HepG2 (cell line): ENCODE measurements around the gene BTN1A1. TPM values are rescaled to one million over a fixed set of nuclear protein-coding genes. Genes with fewer than 3 reads are reported as not detected.

Source experiments
- ADNP ChIP-seq: sonication (generic); formaldehyde crosslinking; IDR thresholded peaks from 2 replicates; pipeline ENCODE4 v1.4.0; 2020; ENCODE audit warnings: missing genetic modification reagents
- CBX1 ChIP-seq: IDR thresholded peaks from one replicate; pipeline ENCODE4 v1.6.1; 2016; ENCODE audit warnings: antibody characterized with exemption, low read depth
- CENPBD1 ChIP-seq: sonication (generic); formaldehyde crosslinking; IDR thresholded peaks from 2 replicates; pipeline ENCODE4 v1.8.0; 2022; ENCODE audit warnings: missing genetic modification reagents, low read depth, mild to moderate bottlenecking, borderline replicate concordance
- KDM3A ChIP-seq: IDR thresholded peaks from 2 replicates; pipeline ENCODE4 v1.6.1; 2018; ENCODE audit warnings: low read depth, missing compliant biosample characterization
- MED1 ChIP-seq: sonication (generic); formaldehyde crosslinking; IDR thresholded peaks from 2 replicates; pipeline ENCODE4 v1.4.0; 2020; ENCODE audit warnings: missing genetic modification reagents
- MLX ChIP-seq: IDR thresholded peaks from 2 replicates; pipeline ENCODE4 v1.6.1; 2016
- NFIB ChIP-seq: sonication (generic); formaldehyde crosslinking; IDR thresholded peaks from 2 replicates; pipeline ENCODE4 v1.9.0; 2021; ENCODE audit warnings: missing genetic modification reagents, mild to moderate bottlenecking, borderline replicate concordance
- NFKBIZ ChIP-seq: IDR thresholded peaks from 2 replicates; pipeline ENCODE4 v1.6.1; 2018; ENCODE audit warnings: missing genetic modification reagents, missing compliant biosample characterization
- PRMT3 ChIP-seq: sonication (generic); formaldehyde crosslinking; IDR thresholded peaks from 2 replicates; pipeline ENCODE4 v1.8.1; 2022; ENCODE audit warnings: low read depth, mild to moderate bottlenecking, moderate library complexity, missing genetic modification reagents, borderline replicate concordance
- PRPF4 ChIP-seq: fragments of 200-400 bp; formaldehyde crosslinking; IDR thresholded peaks from 2 replicates; pipeline ENCODE4 v1.6.1; 2016; ENCODE audit warnings: low read length, low read depth; ENCODE audit not compliant: poor library complexity, severe bottlenecking
- RNF2 ChIP-seq: fragments of 450-650 bp; conservative IDR thresholded peaks from 2 replicates; pipeline ENCODE4 v1.6.1; 2016; ENCODE audit warnings: low read depth
- SAP130 ChIP-seq: IDR thresholded peaks from 2 replicates; pipeline ENCODE4 v1.6.1; 2016; ENCODE audit warnings: low read depth
- TERF1 ChIP-seq: sonication (generic); formaldehyde crosslinking; IDR thresholded peaks from 2 replicates; pipeline ENCODE4 v1.8.0; 2022; ENCODE audit warnings: mild to moderate bottlenecking, missing genetic modification reagents, moderate library complexity
- ZNF232 ChIP-seq: sonication (generic); formaldehyde crosslinking; IDR thresholded peaks from 2 replicates; pipeline ENCODE4 v1.4.0; 2020; ENCODE audit warnings: missing genetic modification reagents, borderline replicate concordance
- ZNF24 ChIP-seq: fragments of 450-650 bp; IDR thresholded peaks from 2 replicates; pipeline ENCODE4 v1.6.1; 2017; ENCODE audit warnings: antibody characterized with exemption, mild to moderate bottlenecking
- ZNF747 ChIP-seq: sonication (generic); formaldehyde crosslinking; IDR thresholded peaks from 2 replicates; pipeline ENCODE4 v1.8.1; 2023; ENCODE audit warnings: missing genetic modification reagents, mild to moderate bottlenecking, borderline replicate concordance
- ZZZ3 ChIP-seq: sonication (generic); formaldehyde crosslinking; IDR thresholded peaks from 2 replicates; pipeline ENCODE4 v1.4.0; 2020; ENCODE audit warnings: missing genetic modification reagents, mild to moderate bottlenecking, borderline replicate concordance
- polyA plus RNA-seq, 8 experiments: library from polyadenylated mRNA; depleted of rRNA in 3 of 8; stranded (reverse) in 7 of 8; unstranded in 1 of 8; fragments of >200 nt; fragmentation: Illumina TruSeq in 4 of 8; extraction: Trizol in 4 of 8; gene quantifications; 2 replicates each; pipeline versions ENCODE4 v1.2.1 to v1.2.3, GENCODE V29; 2011 to 2016; ENCODE audit warnings: low read depth in 4 of 8, missing spikeins in 1 of 8, mixed read lengths in 1 of 8; ENCODE audit not compliant: insufficient read depth in 1 of 8
- total RNA-seq, 5 experiments: library from RNA; depleted of rRNA; stranded (reverse); fragments of >200 nt; fragmentation: Illumina TruSeq; extraction: Trizol; gene quantifications; 2 replicates each; pipeline ENCODE4 v1.2.3, GENCODE V29; 2016; ENCODE audit warnings: low read depth in 1 of 5
- TF ChIP-seq, protein P1 (sequence below): fragments of 450-650 bp; IDR thresholded peaks from 2 replicates; pipeline ENCODE4 v1.6.1; 2016
- TF ChIP-seq, protein P2 (sequence below): sonication (generic); formaldehyde crosslinking; IDR thresholded peaks from 2 replicates; pipeline ENCODE4 v1.8.0; 2022; ENCODE audit warnings: missing genetic modification reagents, mild to moderate bottlenecking, moderate library complexity, borderline replicate concordance
- TF ChIP-seq, protein P3 (sequence below): sonication (generic); formaldehyde crosslinking; IDR thresholded peaks from 2 replicates; pipeline ENCODE4 v1.4.0; 2020; ENCODE audit warnings: missing genetic modification reagents
- TF ChIP-seq, protein P4 (sequence below): sonication (generic); formaldehyde crosslinking; IDR thresholded peaks from 2 replicates; pipeline ENCODE4 v1.8.0; 2022; ENCODE audit warnings: mild to moderate bottlenecking, missing genetic modification reagents

BTN1A1 gene
- total and polyA plus RNA-seq, 2 of the 13 experiments (the other 11 are each of a cell fraction or from before 2014, with no cell fraction given): 0.04 TPM; not detected in 1

GRCh38 chr6:26553264-26553634 lies 53.1 kb downstream of the BTN1A1 start (continued):
- no peak for TF ChIP-seq PRMT3 (CRISPR knock-in tag)
- 0 out of 2 replicates have a peak, but pooled peaks have one; percentile 18 for TF ChIP-seq MLX (CRISPR knock-in tag)
- TF ChIP-seq KDM3A: no peak; the same call in 1 of the 2 replicates
- TF ChIP-seq MED1 (CRISPR knock-in tag): peak; percentile 42; the same call in 1 of the 2 replicates
- TF ChIP-seq, protein P1, sequence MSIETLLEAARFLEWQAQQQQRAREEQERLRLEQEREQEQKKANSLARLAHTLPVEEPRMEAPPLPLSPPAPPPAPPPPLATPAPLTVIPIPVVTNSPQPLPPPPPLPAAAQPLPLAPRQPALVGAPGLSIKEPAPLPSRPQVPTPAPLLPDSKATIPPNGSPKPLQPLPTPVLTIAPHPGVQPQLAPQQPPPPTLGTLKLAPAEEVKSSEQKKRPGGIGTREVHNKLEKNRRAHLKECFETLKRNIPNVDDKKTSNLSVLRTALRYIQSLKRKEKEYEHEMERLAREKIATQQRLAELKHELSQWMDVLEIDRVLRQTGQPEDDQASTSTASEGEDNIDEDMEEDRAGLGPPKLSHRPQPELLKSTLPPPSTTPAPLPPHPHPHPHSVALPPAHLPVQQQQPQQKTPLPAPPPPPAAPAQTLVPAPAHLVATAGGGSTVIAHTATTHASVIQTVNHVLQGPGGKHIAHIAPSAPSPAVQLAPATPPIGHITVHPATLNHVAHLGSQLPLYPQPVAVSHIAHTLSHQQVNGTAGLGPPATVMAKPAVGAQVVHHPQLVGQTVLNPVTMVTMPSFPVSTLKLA: 0 out of 2 replicates have a peak, but pooled peaks have one; percentile 2
- peak; percentile 60; the same call in 1 of the 2 replicates for TF ChIP-seq SAP130 (CRISPR knock-in tag)
- peak; percentile 29 for TF ChIP-seq CBX1
- TF ChIP-seq ADNP (CRISPR knock-in tag): no peak
- TF ChIP-seq, protein P2, sequence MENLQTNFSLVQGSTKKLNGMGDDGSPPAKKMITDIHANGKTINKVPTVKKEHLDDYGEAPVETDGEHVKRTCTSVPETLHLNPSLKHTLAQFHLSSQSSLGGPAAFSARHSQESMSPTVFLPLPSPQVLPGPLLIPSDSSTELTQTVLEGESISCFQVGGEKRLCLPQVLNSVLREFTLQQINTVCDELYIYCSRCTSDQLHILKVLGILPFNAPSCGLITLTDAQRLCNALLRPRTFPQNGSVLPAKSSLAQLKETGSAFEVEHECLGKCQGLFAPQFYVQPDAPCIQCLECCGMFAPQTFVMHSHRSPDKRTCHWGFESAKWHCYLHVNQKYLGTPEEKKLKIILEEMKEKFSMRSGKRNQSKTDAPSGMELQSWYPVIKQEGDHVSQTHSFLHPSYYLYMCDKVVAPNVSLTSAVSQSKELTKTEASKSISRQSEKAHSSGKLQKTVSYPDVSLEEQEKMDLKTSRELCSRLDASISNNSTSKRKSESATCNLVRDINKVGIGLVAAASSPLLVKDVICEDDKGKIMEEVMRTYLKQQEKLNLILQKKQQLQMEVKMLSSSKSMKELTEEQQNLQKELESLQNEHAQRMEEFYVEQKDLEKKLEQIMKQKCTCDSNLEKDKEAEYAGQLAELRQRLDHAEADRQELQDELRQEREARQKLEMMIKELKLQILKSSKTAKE (CRISPR knock-in tag): no peak
- no peak for TF ChIP-seq RNF2
- TF ChIP-seq ZNF24: peak; percentile 98
- TF ChIP-seq TERF1: no peak
- no peak for TF ChIP-seq NFIB (CRISPR knock-in tag)
- no peak; the same call in 1 of the 2 replicates for TF ChIP-seq ZNF232 (CRISPR knock-in tag)
- TF ChIP-seq PRPF4: peak; percentile 76
- TF ChIP-seq, protein P3, sequence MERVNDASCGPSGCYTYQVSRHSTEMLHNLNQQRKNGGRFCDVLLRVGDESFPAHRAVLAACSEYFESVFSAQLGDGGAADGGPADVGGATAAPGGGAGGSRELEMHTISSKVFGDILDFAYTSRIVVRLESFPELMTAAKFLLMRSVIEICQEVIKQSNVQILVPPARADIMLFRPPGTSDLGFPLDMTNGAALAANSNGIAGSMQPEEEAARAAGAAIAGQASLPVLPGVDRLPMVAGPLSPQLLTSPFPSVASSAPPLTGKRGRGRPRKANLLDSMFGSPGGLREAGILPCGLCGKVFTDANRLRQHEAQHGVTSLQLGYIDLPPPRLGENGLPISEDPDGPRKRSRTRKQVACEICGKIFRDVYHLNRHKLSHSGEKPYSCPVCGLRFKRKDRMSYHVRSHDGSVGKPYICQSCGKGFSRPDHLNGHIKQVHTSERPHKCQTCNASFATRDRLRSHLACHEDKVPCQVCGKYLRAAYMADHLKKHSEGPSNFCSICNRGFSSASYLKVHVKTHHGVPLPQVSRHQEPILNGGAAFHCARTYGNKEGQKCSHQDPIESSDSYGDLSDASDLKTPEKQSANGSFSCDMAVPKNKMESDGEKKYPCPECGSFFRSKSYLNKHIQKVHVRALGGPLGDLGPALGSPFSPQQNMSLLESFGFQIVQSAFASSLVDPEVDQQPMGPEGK: peak; percentile 48
- TF ChIP-seq CENPBD1: peak; percentile 73; the same call in 1 of the 2 replicates
- TF ChIP-seq, protein P4, sequence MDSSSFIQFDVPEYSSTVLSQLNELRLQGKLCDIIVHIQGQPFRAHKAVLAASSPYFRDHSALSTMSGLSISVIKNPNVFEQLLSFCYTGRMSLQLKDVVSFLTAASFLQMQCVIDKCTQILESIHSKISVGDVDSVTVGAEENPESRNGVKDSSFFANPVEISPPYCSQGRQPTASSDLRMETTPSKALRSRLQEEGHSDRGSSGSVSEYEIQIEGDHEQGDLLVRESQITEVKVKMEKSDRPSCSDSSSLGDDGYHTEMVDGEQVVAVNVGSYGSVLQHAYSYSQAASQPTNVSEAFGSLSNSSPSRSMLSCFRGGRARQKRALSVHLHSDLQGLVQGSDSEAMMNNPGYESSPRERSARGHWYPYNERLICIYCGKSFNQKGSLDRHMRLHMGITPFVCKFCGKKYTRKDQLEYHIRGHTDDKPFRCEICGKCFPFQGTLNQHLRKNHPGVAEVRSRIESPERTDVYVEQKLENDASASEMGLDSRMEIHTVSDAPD (CRISPR knock-in tag): peak; percentile 48; the same call in 1 of the 2 replicates
- TF ChIP-seq ZZZ3: no peak
- no peak for TF ChIP-seq NFKBIZ (CRISPR knock-in tag)
- 0 out of 2 replicates have a peak, but pooled peaks have one; percentile 14 for TF ChIP-seq ZNF747
